GM20431 (cell line): ENCODE measurements around the gene KAT2A.
"Not testable (repeated sequence)": the region's sequence is repeated elsewhere in the genome, so short reads cannot be mapped to it uniquely, and the experiment has no call there.

Experiments
- in situ Hi-C: fragments of 300-500 bp; cut with MseI, MboI; formaldehyde crosslinking; loops from one replicate; pipeline ENCODE4 v1.15.0; 2020; ENCODE audit warnings: low sequenced_read_pairs; ENCODE audit not compliant: unreplicated experiment

Gene KAT2A

GRCh38 chr17:42120770-42121769 lies at the start of gene KAT2A:
Gene KAT2A (minus strand): TSS chr17:42121367. CDS start chr17:42121304, 63 bp downstream.
- in situ Hi-C loops, result no loop called here

GRCh38 chr17:42169351-42169750 lies 48.2 kb upstream of the KAT2A start:
- in situ Hi-C loops, result no loop called here

- in situ Hi-C loops, result no loop called here
These were observed 46.6 kb upstream of the KAT2A start for GRCh38 chr17:42167807-42168206.

GRCh38 chr17:42166196-42166763 lies 45.1 kb upstream of the KAT2A start:
- in situ Hi-C loops, result no loop called here

GRCh38 chr17:42165751-42166150 lies 44.6 kb upstream of the KAT2A start:
- in situ Hi-C loops, result no loop called here

GRCh38 chr17:42163696-42164407 lies 42.7 kb upstream of the KAT2A start:
- in situ Hi-C loops, result no loop called here

GRCh38 chr17:42163113-42163512 lies 41.9 kb upstream of the KAT2A start:
- in situ Hi-C loops, result no loop called here

GRCh38 chr17:42160531-42160910 lies 39.4 kb upstream of the KAT2A start:
- in situ Hi-C loops, result no loop called here

GRCh38 chr17:42159796-42160530 lies 38.8 kb upstream of the KAT2A start:
- in situ Hi-C loops, result no loop called here

- in situ Hi-C loops, result no loop called here
These were observed 34.5 kb upstream of the KAT2A start for GRCh38 chr17:42155614-42156045.

- in situ Hi-C loops, result no loop called here
These were observed 33.0 kb upstream of the KAT2A start for GRCh38 chr17:42153919-42154742.

- in situ Hi-C loops, result no loop called here
These were observed 25.9 kb upstream of the KAT2A start for GRCh38 chr17:42146911-42147607.

GRCh38 chr17:42143138-42143537 lies 22.0 kb upstream of the KAT2A start:
- in situ Hi-C loops, result not testable (repeated sequence)

GRCh38 chr17:42142371-42142896 lies 21.3 kb upstream of the KAT2A start:
- in situ Hi-C loops, result no loop called here

GRCh38 chr17:42141382-42141781 lies 20.2 kb upstream of the KAT2A start:
- in situ Hi-C loops, result no loop called here

- in situ Hi-C loops, result not testable (repeated sequence)
These were observed 19.5 kb upstream of the KAT2A start for GRCh38 chr17:42140690-42141089.

GRCh38 chr17:42138749-42139492 lies 17.8 kb upstream of the KAT2A start:
- in situ Hi-C loops, result no loop called here

- in situ Hi-C loops, result no loop called here
These were observed 15.5 kb upstream of the KAT2A start for GRCh38 chr17:42136654-42137051.
